Measurements from ENCODE around the gene KIAA1671.
"Not testable (repeated sequence)": the region's sequence is repeated elsewhere in the genome, so short reads cannot be mapped to it uniquely, and the experiment has no call there.

KIAA1671 gene

GRCh38 chr22:25201557-25202273 is 249.2 kb downstream of the KIAA1671 start:
- DNase-seq (ENCODE audit: low read depth) = no peak

GRCh38 chr22:25202290-25202921 is 249.9 kb downstream of the KIAA1671 start:
- DNase-seq (ENCODE audit: low read depth) = peak; percentile 37

- DNase-seq (ENCODE audit: low read depth) = no peak
These were observed 250.6 kb downstream of the KIAA1671 start for GRCh38 chr22:25203082-25203481.

GRCh38 chr22:25204547-25204946 is 252.0 kb downstream of the KIAA1671 start:
- DNase-seq (ENCODE audit: low read depth) = not testable (repeated sequence)

- DNase-seq (ENCODE audit: low read depth) = no peak
These were observed 253.3 kb downstream of the KIAA1671 start for GRCh38 chr22:25205847-25206246.

- no peak for DNase-seq (ENCODE audit: low read depth)
These were observed 254.5 kb downstream of the KIAA1671 start for GRCh38 chr22:25206998-25207397.

- DNase-seq (ENCODE audit: low read depth) = no peak
These were observed 255.1 kb downstream of the KIAA1671 start for GRCh38 chr22:25207553-25208157.

- no peak for DNase-seq (ENCODE audit: low read depth)
These were observed 255.8 kb downstream of the KIAA1671 start for GRCh38 chr22:25208328-25208727.

- DNase-seq (ENCODE audit: low read depth) = no peak
These were observed 256.4 kb downstream of the KIAA1671 start for GRCh38 chr22:25208743-25209505.

- no peak for DNase-seq (ENCODE audit: low read depth)
These were observed 258.3 kb downstream of the KIAA1671 start for GRCh38 chr22:25210793-25211192.

- peak; percentile 30 for DNase-seq (ENCODE audit: low read depth)
These were observed 259.8 kb downstream of the KIAA1671 start for GRCh38 chr22:25212337-25212736.

- DNase-seq (ENCODE audit: low read depth) = no peak
These were observed 260.7 kb downstream of the KIAA1671 start for GRCh38 chr22:25213221-25213620.

GRCh38 chr22:25216230-25216629 is 263.7 kb downstream of the KIAA1671 start:
- no peak for DNase-seq (ENCODE audit: low read depth)

GRCh38 chr22:25219211-25219689 is 266.7 kb downstream of the KIAA1671 start, which contains the start of gene CRYBB2:
Gene CRYBB2, plus strand, starts transcription at chr22:25219639. Its CDS starts 1,791 bp downstream, at chr22:25221430.
- DNase-seq (ENCODE audit: low read depth) = no peak

GRCh38 chr22:25219948-25220442 is 267.5 kb downstream of the KIAA1671 start:
- no peak for DNase-seq (ENCODE audit: low read depth)

GRCh38 chr22:25221790-25222189 is 269.3 kb downstream of the KIAA1671 start:
- DNase-seq (ENCODE audit: low read depth) = no peak

GRCh38 chr22:25223269-25223850 is 270.8 kb downstream of the KIAA1671 start:
- DNase-seq (ENCODE audit: low read depth) = no peak

- no peak for DNase-seq (ENCODE audit: low read depth)
These were observed 276.3 kb downstream of the KIAA1671 start for GRCh38 chr22:25228822-25229221.

- not testable (repeated sequence) for DNase-seq (ENCODE audit: low read depth)
These were observed 278.2 kb downstream of the KIAA1671 start for GRCh38 chr22:25230760-25231159.

GRCh38 chr22:25232301-25232700 is 279.8 kb downstream of the KIAA1671 start:
- no peak for DNase-seq (ENCODE audit: low read depth)

GRCh38 chr22:25233706-25234105 is 281.2 kb downstream of the KIAA1671 start:
- DNase-seq (ENCODE audit: low read depth) = not testable (repeated sequence)
